HT1080 (cell line): Measurements from ENCODE around the gene NTMT1. TPM values are rescaled to one million over a fixed set of nuclear protein-coding genes. Genes with fewer than 3 reads are reported as not detected.

ENCODE experiments used
- DNase-seq: peaks from one replicate; pipeline ENCODE4 v3.0.0-alpha.2; 2015; ENCODE audit warnings: low read depth
- total RNA-seq: library from RNA; depleted of rRNA; stranded (reverse); fragments of >200 nt; shearing (Covaris generic); gene quantifications from 2 replicates; pipeline ENCODE4 v1.2.3, GENCODE V29; 2014

The NTMT1 gene
- total RNA-seq, 1 experiment from 2014 or later, result 66.4 TPM

GRCh38 chr9:129596541-129597331, 29.2 kb upstream of the NTMT1 start:
- DNase-seq, result no peak

- no peak for DNase-seq
These were observed 28.4 kb upstream of the NTMT1 start for GRCh38 chr9:129597355-129598088.

GRCh38 chr9:129598089-129598596, 27.8 kb upstream of the NTMT1 start:
- DNase-seq, result no peak

GRCh38 chr9:129601082-129601674, 24.8 kb upstream of the NTMT1 start:
- no peak for DNase-seq

- no peak for DNase-seq
These were observed 23.2 kb upstream of the NTMT1 start for GRCh38 chr9:129602598-129603415.

GRCh38 chr9:129604056-129604765, 21.8 kb upstream of the NTMT1 start:
- DNase-seq, result no peak

GRCh38 chr9:129604766-129605163, 21.2 kb upstream of the NTMT1 start:
- DNase-seq, result no peak

GRCh38 chr9:129606161-129607026, 19.6 kb upstream of the NTMT1 start:
- no peak for DNase-seq

GRCh38 chr9:129607027-129607387, 19.0 kb upstream of the NTMT1 start:
- no peak for DNase-seq

- no peak for DNase-seq
These were observed 17.1 kb upstream of the NTMT1 start for GRCh38 chr9:129608561-129609481.

- no peak for DNase-seq
These were observed 16.3 kb upstream of the NTMT1 start for GRCh38 chr9:129609486-129610212.

GRCh38 chr9:129610213-129610472, 15.8 kb upstream of the NTMT1 start:
- DNase-seq, result no peak

GRCh38 chr9:129610473-129611306, 15.3 kb upstream of the NTMT1 start:
- peak; percentile 48 for DNase-seq

- no peak for DNase-seq
These were observed 14.6 kb upstream of the NTMT1 start for GRCh38 chr9:129611307-129611800.

- no peak for DNase-seq
These were observed 13.8 kb upstream of the NTMT1 start for GRCh38 chr9:129612123-129612522.

- no peak for DNase-seq
These were observed 13.0 kb upstream of the NTMT1 start for GRCh38 chr9:129612815-129613519.
